ENCODE measurements around the gene GRN.

- TF ChIP-seq POLR2A (IDR thresholded peaks at IDR 0.05; ENCODE audit: control extremely low read depth in 1 of 2, low read depth in 2 of 2, low read length in 2 of 2): no peak
- TF ChIP-seq GTF2F1 (IDR thresholded peaks at IDR 0.05; ENCODE audit: borderline replicate concordance, low read depth, low read length): no peak
- no peak for TF ChIP-seq CTCF (IDR thresholded peaks at IDR 0.05; ENCODE audit: control extremely low read depth in 1 of 3, insufficient read depth in 1 of 3, low read depth in 1 of 3, low read length in 3 of 3)
- TF ChIP-seq POLR2AphosphoS5 (IDR thresholded peaks at IDR 0.05; ENCODE audit: low read depth, low read length): no peak
- TF ChIP-seq NANOG (IDR thresholded peaks at IDR 0.05; ENCODE audit: insufficient read depth, low read depth, low read length, poor library complexity, severe bottlenecking): no peak
- TF ChIP-seq RFX5 (IDR thresholded peaks at IDR 0.05; ENCODE audit: borderline replicate concordance, low read depth, low read length): no peak
- TF ChIP-seq SIN3A (conservative IDR thresholded peaks at IDR 0.05 in 1 of 2, IDR thresholded peaks at IDR 0.05 in 1 of 2; ENCODE audit: low read depth in 1 of 2, low read length in 2 of 2): no peak
- no peak for TF ChIP-seq SP1 (IDR thresholded peaks at IDR 0.05; ENCODE audit: low read depth, low read length)
- TF ChIP-seq RBBP5 (IDR thresholded peaks at IDR 0.05; ENCODE audit: borderline replicate concordance, low read depth, low read length): no peak
- no peak for TF ChIP-seq KDM5A (IDR thresholded peaks at IDR 0.05; ENCODE audit: low read length)
- no peak for TF ChIP-seq USF2 (IDR thresholded peaks at IDR 0.05; ENCODE audit: low read length)
These were observed 38.8 kb downstream of the GRN start for GRCh38 chr17:44383861-44384260.
